GM12892 (cell line): Measurements from ENCODE around the gene NAXE.

Experiments used
- POLR2A ChIP-seq: IDR thresholded peaks from 2 replicates; pipeline ENCODE4 v1.6.1; 2011; ENCODE audit warnings: low read depth, low read length, control low read depth
- POLR2AphosphoS5 ChIP-seq: IDR thresholded peaks from 2 replicates; pipeline ENCODE4 v1.6.1; 2011; ENCODE audit warnings: low read depth, low read length, control low read depth

DNA sequence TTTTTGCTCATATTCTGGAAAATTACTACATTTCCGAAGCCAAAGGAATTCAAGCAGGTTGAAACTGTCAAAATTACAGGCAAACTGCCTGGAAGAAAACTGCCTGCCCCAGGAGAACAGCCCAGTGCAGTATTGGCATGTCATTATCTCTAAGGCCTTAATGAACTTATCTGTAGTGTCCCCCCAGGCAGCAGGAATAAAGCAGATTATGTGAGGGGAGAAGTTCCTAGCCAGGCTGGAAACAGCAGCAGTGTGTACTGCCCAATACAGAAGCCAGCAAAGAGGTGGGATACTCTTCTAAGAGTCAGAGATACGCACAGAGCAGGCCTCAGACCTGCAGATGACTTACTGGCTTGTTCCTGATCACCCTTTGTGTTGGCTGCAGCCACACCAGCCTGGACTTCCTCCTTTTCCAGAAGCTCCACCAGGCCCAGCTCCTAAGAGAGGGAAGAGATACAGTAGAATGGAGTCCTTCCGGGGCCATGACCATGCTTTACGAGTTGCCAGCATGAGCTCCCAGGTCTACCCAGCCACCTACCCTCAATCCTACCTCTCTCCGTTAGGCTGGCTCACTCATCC, 30.9 kb upstream of the NAXE start:
- no peak for TF ChIP-seq POLR2AphosphoS5
- no peak for TF ChIP-seq POLR2A
